GM13977 (cell line): ENCODE measurements around the gene AFAP1.

ENCODE experiments used
- DNase-seq: peaks from one replicate; pipeline ENCODE4 v3.0.0; 2012; ENCODE audit warnings: low spot score
- in situ Hi-C: fragments of 300-500 bp; cut with MboI; formaldehyde crosslinking; loops from one replicate; pipeline ENCODE4 v1.12.0; 2022; ENCODE audit warnings: low sequenced_read_pairs, low pct_unique_long_range_greater_than_20kb, mixed read lengths, inconsistent platforms; ENCODE audit not compliant: unreplicated experiment
- TF ChIP-seq, protein P1 (sequence below): IDR thresholded peaks from 2 replicates; pipeline ENCODE4 v1.5.1; 2012; ENCODE audit warnings: mild to moderate bottlenecking, control low read depth; ENCODE audit not compliant: insufficient read depth; ENCODE audit errors: extremely low read depth, missing control alignments

Gene AFAP1

DNA sequence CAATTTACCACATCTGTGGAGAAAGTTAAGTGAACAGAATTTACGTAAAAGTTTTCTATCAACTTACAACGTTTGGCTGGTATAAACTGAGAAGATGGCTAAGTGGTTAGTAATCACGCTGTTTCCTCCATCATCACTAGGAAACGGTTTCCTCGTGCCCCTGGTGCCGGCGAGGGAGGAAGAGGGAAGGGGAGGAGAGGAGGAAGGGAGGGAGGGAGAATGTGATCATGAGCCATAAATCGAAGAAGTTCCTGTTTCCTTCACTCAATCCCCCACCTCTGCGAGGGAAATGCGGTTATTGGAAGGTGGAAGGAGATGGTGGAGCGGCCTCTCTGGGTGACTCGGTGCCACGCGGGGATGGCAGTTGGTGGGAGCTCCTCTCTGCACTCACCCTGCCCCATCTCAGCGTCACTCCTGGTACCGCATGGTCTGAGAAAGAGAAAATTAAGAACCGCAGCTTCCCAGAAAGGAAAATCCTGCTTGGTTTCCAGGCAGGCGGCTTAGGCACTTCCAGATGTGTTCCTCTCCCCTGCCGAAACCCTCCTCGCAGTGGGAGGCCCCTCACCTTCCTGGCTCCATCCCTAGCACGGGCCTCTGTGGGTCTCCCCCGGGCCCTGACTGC lies 216.8 kb downstream of the AFAP1 start:
- DNase-seq: no peak
- in situ Hi-C loops: loop anchor here (25.0 kb wide), 1 partner anchor 511 kb away; no protein-coding TSS in a partner anchor
- TF ChIP-seq, protein P1, sequence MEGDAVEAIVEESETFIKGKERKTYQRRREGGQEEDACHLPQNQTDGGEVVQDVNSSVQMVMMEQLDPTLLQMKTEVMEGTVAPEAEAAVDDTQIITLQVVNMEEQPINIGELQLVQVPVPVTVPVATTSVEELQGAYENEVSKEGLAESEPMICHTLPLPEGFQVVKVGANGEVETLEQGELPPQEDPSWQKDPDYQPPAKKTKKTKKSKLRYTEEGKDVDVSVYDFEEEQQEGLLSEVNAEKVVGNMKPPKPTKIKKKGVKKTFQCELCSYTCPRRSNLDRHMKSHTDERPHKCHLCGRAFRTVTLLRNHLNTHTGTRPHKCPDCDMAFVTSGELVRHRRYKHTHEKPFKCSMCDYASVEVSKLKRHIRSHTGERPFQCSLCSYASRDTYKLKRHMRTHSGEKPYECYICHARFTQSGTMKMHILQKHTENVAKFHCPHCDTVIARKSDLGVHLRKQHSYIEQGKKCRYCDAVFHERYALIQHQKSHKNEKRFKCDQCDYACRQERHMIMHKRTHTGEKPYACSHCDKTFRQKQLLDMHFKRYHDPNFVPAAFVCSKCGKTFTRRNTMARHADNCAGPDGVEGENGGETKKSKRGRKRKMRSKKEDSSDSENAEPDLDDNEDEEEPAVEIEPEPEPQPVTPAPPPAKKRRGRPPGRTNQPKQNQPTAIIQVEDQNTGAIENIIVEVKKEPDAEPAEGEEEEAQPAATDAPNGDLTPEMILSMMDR: no peak

DNA sequence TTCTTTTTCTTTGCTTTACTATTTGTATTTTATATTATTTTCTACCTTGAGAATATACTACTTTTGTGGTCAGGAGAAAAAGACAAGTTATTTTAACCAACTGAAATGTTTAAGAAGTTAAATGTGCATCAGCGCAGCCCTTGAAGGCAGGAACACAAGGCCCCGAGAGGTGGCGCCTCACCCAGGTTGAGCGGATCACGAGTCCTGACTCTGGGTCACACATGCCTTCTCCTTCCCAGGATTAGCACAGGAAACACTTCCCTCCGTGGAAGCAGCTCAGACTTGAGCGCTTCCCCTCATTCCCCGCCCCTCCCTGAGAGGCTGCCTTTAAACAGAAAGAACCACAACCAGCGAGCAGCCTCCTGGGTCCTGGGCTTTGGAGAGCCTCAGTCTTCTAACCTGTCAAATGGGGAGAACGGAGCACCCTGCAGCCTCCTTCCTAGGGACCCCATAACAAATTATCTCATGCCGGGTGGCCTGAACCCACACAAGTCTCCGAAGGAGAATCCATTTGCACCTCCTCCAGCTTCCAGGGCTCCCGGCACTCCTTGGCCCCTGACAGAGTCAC lies 217.6 kb downstream of the AFAP1 start:
- TF ChIP-seq, protein P1: peak; percentile 25
- no peak for DNase-seq
- in situ Hi-C loops: loop anchor here (25.0 kb wide), 1 partner anchor 510 kb away; no protein-coding TSS in a partner anchor

DNA sequence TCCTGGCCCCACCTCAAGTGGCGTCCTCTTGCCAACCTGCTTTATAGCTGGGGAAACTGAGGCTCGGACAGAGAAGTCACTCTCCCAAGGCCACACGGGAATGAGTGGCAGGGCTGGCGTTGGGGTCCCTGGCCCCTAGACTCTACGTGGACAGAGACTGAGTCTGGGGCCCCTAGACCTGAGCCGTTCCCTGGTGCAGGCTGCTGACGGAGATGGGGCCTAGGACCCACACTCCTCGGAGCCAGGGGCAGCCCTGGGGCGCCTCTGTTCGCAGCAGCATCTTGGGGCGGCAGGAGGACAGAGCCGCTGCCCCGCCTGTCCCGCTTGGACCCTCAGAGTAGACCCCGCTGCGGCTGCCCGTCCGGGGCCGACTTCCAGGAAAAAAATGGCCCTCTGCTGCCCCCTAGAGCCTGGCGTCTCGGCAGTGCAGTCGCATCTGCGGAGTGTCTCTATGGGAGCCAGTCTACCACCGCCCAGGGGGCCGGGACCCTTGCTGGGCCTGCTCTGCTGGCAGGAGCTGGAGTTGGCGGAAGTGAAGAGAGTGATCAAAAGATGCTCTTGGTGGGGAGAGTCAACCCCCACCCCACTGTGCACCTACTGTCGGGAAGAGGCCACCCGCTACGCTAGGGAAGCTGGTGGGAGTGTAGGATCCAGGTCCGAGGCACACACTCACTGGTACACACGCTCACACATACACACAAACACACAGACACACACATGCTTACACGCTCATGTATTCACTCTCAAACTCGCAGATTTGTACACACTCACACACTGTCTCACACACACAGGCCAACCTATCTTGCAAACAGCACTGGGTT lies 220.1 kb downstream of the AFAP1 start:
- TF ChIP-seq, protein P1: peak; percentile 83
- in situ Hi-C loops: loop anchor here (25.0 kb wide), 1 partner anchor 507 kb away; no protein-coding TSS in a partner anchor
- peak; percentile 89 for DNase-seq

DNA sequence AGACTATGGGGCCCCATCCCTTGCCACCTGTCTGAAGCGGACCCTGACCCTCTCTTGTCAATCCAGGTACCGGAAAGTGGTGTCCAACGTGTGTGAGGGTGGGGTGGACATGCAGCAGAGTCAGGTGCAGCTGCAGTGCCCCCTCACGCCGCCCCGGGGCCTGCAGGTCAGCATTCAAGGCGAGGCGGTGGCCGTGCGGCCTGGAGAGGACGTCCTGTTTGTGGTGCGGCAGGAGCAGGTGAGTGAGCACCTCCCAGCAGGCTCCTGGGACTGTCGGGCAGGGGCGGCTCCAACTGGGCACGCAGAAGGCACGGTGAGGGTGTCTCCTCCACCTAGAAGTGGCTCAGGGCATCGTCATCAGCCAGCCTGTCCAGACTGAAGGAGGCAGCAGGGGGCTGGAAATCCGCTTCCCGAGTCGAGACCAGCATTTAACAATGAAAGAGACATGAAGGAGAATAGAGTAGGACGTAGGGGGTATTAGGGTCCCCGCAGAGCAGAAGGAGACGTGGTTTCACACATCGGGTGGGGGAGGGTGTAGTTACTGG lies 221.6 kb downstream of the AFAP1 start:
- in situ Hi-C loops: loop anchor here (25.0 kb wide), 1 partner anchor 506 kb away; no protein-coding TSS in a partner anchor
- DNase-seq: no peak
- TF ChIP-seq, protein P1: no peak

DNA sequence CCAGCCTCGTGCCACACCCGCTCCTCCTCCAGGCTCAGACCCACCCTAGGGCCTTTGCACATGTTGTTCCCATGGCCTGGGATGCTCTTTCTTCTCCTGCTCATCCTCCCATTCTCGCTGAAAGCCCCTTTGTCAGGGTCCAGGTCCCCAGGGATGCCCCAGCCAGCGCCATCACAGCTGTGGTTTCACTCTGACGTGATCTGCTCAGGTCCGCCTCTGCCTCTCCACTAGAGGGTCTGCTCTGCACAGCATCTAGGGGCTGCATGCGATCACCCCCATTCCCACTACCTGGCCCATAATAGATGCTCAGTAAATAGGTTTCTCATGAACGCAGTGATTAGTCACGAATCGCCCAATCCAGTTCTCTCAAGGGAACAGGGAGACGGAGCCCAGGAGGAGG lies 222.5 kb downstream of the AFAP1 start:
- in situ Hi-C loops: loop anchor here (25.0 kb wide), 1 partner anchor 505 kb away; no protein-coding TSS in a partner anchor
- no peak for DNase-seq
- TF ChIP-seq, protein P1: no peak
